DMS53 (cell line): ENCODE measurements around the gene ZCCHC7.

Source experiments
- DNase-seq: peaks from one replicate; lab custom pipeline; 2025; lab: John Stamatoyannopoulos, UW

Gene ZCCHC7

DNA sequence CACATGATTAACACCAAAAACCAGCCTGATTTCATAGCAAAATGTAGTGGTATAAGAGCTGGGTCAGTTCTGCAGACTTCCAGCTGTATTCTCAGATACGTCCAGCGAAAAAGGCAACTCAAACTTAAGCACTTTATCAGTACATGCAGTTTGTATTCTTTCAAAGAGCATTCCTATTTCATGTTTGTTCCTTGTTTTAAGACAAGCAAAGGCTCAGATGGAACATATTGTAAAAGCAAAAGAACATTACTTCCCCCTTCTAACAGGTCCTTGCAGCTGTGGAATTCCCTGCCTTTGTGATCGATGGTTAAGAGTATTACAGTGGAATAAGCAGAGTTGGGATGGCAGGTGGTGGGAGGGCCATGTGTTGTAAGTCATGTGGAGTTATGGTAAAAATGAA is 215.8 kb downstream of the ZCCHC7 start:
- no peak for DNase-seq

- DNase-seq = no peak
Measured at GRCh38 chr9:37337301-37337890, 217.0 kb downstream of the ZCCHC7 start.

DNA sequence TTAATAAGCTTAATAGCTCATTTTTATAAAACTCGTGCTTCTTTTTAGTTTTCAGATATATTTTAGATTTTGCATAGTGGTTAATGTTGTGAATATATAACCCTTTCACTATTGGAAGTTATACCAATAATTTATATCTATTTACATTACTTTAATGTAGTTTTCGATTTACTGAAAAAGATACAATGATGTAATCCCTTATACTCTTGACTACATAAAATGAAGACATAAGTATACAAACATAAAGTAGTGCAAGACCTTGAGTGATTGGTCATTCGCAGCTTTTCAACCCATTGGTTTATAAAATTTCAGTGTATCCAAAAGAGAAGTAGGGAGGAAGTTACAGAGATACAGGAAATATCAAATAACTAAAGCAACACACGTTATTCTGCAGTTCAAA is 217.8 kb downstream of the ZCCHC7 start:
- DNase-seq = peak; percentile 11

- peak; percentile 77 for DNase-seq
Measured at GRCh38 chr9:37339923-37340322, 219.5 kb downstream of the ZCCHC7 start.

- no peak for DNase-seq
Measured at GRCh38 chr9:37340961-37341360, 220.6 kb downstream of the ZCCHC7 start.

DNA sequence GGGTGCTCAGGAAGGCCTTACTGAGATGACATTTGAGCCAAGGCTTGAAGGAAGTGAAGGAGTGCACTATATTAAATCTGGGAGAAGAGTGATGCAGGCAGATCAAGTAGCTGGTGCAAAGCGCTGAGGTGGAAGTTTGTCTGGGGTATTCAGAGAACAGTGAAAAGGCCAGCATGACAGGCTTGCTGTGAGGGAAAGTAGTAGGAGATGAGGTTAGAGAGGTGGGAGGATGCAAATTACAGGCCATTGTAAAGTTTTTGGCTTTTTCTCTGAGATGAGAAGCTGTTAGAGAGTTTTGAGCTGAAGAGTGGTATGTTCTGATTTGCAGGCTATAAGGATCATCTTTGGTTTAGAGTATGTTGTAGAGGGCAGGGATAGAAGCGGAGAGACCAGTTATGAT is 221.3 kb downstream of the ZCCHC7 start:
- DNase-seq = no peak

- DNase-seq = no peak
Measured at GRCh38 chr9:37342493-37342892, 222.1 kb downstream of the ZCCHC7 start.

- DNase-seq = no peak
Measured at GRCh38 chr9:37342895-37343294, 222.5 kb downstream of the ZCCHC7 start.

DNA sequence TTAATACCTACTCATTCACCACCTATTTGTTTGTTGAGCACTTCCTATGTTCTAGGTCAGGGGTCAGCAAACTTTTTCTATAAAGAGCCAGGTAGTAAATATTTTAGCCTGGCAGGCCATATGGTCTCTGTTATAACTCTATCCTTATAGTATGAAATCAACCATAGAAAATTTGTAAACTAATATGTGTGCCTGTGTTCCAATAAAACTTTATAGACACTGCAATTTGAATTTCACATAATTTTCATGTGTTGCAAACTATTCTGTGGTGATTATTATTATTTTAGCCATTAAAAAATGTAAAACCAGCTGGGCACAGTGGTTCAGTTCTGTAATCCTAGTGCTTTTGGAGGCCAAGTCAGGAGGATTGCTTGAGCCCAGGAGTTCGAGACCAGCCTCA is 223.3 kb downstream of the ZCCHC7 start:
- no peak for DNase-seq

DNA sequence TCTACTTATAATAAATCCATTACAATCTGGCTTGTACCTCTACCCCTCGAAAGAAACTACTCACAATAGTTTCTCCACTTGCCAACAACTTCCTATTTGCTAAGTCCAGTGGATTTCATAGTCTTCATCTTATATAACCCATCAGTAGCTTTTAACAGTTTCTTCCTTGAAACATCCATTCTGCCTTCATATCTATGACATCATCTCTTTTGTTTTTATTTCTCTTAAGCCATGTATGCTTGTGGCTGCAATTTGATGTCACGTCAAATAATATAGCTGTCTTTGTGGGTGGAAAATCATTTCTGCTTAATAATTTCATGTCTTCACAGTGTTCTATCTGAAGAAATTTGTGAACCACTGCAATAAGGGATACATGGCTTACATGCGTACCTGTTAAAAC is 224.7 kb downstream of the ZCCHC7 start:
- no peak for DNase-seq

GRCh38 chr9:37348917-37349316 is 228.5 kb downstream of the ZCCHC7 start:
- no peak for DNase-seq

DNA sequence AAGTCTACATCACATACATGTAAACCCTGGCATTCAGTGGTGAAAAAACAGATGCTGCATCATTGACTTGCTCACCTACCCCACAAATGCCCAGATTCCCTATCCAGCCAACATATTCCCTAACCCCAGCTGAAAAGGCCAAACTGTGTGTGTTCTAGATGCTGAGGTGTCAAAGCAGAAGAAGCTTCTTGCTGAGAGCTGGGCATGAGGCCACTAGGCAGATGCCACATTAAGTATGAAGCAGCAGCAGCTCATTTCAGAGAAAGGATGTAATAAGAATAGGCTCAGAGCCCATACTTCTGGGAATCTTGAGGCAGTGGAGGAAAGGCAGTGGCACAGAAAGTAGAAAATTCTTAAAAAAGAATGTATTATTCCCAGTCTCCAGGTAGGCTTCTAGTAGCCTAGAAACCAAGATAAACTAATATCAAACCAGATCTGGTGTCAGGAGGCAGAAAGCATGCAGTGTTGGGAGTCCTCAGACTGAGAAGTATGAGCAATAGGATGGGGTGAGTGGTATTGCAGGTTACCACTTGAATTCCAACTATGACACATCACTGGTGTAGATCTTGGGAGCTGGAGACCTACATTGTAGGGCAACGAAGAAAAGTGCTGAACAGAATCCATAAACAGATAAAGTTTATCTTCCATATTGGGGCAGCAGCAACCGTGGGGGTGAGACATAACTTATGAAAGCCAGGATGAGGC is 230.3 kb downstream of the ZCCHC7 start:
- no peak for DNase-seq

DNA sequence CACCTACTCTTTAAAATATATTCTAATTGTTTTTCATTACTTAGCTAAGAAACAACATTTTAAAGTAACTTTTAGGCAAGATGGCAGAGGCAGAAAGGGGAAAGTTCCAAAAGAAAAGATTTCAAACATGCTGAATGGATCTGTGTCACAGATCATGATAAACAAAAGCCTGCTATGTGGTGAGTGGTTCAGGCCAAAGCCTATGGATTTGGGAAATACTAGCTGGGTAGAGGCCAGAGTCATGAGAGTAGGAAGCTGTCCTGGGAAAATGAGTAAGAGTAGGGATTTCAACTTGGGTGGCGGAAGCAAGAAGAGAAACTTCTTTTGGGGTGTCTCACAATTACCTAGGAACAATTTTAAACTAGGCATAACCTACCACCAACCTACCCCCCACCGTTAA is 233.4 kb downstream of the ZCCHC7 start:
- DNase-seq = no peak

DNA sequence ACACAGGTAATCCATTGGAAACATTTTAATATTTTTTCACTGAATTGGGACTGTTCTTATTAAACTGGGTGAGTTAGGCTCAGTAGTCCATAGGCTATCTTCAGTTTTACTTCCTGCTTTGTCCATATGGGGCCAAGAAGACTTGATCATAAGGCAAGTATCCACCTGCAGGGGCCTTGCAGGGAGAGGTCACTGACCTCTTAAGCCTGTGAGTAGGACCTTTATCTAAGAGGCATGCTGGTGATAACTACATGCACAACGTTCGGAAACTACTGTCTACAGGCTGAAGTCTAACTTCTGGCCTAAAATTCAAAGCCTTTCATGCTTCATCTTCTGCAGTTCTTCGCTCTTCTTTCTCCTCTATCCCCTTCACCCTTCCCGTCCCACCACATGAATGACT is 242.1 kb downstream of the ZCCHC7 start:
- no peak for DNase-seq

DNA sequence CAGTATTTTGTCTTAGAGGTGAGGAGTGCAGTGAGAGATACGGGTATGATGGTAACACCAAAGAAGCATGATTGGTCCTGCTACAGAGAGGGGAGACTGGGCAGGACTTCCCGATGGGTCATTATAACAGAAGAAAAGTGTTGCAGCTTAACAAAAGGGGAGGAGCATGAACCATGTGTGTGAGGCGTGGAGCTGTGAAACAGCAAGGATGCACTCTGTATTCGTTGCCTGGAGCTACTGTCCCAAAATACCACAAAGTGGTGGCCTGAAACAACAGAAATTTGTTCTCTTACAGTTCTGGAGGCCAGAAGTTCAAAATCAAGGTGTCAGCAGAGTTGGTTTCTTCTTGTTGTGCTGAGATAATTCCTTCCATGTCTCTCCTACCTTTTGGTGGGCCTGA is 242.8 kb downstream of the ZCCHC7 start:
- no peak for DNase-seq

DNA sequence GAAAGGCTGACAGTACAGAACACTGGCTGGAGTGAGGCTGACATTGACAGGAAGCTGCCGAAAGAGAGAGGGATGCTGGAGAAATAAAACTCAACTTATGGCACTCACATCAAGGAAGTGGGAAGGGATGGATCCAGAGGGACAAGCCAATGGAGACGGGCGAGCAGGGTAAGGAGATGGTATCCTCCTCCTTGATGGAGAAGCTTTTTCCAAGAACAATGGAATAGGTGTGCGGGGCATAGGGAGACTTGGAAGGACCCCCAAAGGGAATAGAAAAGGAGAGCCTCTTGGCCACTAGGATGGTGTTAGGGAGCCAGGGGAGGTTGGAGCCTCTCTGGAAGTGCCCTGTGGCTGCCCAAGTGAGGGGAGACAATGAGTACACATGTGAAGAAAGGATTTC is 243.8 kb downstream of the ZCCHC7 start:
- no peak for DNase-seq

GRCh38 chr9:37364751-37365360 is 244.5 kb downstream of the ZCCHC7 start:
- DNase-seq = peak; percentile 45

GRCh38 chr9:37369671-37370070 is 249.3 kb downstream of the ZCCHC7 start:
- DNase-seq = no peak

DNA sequence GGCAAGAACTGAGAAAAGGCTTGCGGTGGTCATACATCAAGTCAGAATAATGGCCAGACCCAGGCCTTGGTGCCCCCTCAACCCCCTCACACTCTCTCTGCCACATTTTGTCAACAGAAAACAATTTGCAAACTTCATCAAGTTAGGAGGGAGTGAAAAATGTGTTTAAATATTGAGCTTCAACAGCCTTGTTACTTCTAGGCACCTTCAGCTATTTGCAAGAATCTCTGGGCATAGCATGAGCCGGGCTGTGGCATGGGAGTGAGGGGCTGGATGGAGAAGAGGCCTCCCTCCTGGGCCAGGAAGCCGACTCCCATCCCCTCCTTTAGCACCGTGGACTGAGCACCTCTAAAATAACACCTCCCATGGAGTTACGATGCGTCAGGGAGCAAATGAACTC is 249.9 kb downstream of the ZCCHC7 start:
- DNase-seq = no peak

DNA sequence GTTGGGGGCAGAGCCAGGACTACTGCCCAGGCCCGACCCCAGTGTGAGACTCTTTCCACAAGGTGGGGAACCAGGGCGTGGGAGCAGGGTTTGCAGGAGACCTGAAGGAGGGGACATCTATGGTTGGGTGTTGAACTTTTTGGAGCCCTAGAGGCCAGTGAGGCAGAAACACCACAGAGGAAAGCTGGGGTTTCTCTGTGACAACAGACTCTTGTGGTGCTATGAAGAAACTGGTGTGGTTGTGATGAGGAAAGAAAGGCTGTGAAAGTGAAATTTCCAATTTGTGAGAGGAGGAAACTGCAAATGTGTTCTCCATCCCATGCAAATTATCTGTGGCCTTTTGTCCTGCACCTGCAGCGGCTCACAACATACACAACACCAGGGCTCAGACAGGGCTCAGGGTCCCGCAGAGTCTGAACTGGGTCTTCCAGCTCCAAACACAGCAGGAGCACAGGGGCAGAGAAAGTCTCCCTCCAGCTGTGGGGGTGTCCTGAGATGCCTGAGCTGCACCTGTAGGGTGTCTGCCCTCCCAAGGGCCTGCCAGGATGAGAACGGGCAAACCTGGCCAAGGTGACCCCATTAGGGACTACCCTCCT is 250.7 kb downstream of the ZCCHC7 start:
- DNase-seq = no peak

DNA sequence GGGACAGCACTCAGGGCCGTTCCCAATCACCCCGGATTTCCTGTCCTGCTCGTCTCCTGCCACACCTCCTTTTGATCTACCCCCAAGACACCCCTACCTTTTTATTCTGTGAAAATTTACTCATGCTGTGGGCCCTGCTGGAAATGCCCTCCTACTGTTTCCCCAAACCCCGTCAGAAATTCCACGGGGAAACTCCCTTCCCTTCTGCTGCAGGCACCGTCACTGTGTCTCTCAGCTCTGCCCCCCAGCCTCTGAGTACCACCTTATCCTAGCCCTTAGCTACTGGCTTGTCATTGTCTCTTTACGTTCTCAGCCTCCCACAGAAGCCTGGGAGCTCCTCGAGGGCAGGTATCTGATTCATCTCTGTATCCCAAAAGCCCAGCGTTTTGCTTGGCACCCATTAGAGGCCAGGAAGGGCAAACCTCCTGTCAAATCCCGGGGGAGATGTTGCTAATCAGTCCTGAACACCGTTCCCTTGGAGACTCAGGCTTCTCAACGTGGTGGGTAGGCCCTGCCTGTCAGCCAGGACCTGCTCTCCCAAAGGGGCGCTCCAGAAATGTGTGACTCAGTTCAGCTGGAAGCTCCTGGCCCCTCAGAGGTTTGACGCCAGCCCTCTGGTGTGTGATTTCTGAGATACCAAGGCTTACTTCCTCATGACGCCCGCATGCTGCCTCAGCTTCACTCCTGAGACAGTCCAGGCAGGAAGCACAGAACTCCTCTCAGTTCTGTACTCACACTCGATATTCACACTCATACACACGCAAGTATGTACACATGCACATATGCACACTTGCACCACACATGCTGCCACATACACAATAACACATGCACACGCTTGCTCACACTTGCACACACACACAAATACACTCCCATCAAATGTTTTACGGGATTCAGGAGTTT is 251.4 kb downstream of the ZCCHC7 start:
- no peak for DNase-seq

DNA sequence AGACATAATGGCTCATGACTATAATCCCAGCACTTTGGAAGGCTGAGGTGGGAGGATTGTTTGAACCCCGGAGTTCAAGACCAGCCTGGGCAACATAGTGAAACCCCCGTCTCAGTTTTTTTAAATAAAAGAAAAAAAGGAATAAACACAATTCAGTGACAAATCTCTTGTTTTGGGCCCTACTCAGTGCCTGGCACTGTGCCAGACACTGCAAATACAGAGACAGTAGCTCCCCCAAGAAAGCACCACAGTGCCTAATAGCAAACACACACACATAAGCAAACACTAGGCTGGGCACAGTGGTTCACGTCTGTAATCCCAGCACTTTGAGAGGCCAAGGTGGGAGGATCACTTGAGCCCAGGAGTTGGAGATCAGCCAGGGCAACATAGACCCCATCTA is 252.5 kb downstream of the ZCCHC7 start:
- no peak for DNase-seq
